ENCODE results near the gene AQP2. TPM values are rescaled to one million over a fixed set of nuclear protein-coding genes. Genes with fewer than 3 reads are reported as not detected.
A peak's percentile ranks its signal among the peaks of the same experiment; 100 is the strongest.

Gene AQP2
- total RNA-seq, 1 donor from 2014 or later: not detected

DNA sequence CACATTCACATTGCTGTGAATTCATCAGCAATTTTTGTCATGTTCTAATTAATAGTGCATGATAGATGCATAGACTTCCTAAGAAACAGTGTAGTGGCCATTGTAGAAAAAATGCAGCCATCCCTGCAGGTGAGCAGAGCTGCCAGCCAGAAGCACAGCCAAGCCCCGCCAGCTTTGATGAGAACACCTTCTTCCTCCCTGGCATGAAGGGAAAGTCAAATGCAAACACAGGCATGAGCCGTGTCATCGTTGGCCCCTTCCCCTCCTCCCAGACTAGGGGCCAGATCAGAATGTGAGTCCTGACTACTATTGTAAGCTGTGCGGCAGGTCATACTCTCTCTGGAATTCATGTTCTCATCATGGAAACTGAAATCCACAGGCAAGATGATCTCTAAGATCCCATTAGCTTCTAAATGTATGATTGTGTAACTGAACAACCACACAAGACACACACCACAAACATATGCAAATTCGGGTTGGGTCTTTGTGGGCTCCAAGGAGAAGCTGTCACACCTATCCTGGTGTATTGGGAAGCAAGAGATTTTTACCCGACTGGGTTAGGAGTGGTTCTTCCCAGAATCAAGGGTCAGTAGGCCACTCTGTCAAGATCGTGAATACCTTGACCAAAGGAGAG lies 2.8 kb upstream of the AQP2 start:
- peak; percentile 13 for FAIRE-seq
- Histone ChIP-seq H3K4me3 (ENCODE audit: low read depth, low read length) (no peak overlapping the region), H3K27me3 (ENCODE audit: control insufficient read depth, insufficient read depth, low read length) (no peaks in the 10 kb centered on the region), H3K36me3 (ENCODE audit: control insufficient read depth, insufficient read depth, low read length) (no peaks in the 10 kb centered on the region)
- TF ChIP-seq, protein P1, sequence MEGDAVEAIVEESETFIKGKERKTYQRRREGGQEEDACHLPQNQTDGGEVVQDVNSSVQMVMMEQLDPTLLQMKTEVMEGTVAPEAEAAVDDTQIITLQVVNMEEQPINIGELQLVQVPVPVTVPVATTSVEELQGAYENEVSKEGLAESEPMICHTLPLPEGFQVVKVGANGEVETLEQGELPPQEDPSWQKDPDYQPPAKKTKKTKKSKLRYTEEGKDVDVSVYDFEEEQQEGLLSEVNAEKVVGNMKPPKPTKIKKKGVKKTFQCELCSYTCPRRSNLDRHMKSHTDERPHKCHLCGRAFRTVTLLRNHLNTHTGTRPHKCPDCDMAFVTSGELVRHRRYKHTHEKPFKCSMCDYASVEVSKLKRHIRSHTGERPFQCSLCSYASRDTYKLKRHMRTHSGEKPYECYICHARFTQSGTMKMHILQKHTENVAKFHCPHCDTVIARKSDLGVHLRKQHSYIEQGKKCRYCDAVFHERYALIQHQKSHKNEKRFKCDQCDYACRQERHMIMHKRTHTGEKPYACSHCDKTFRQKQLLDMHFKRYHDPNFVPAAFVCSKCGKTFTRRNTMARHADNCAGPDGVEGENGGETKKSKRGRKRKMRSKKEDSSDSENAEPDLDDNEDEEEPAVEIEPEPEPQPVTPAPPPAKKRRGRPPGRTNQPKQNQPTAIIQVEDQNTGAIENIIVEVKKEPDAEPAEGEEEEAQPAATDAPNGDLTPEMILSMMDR (IDR thresholded peaks at IDR 0.05; ENCODE audit: insufficient read depth, low read length, severe bottlenecking): no peak
- no peak for DNase-seq (ENCODE audit: low read depth)

GRCh38 chr12:49948866-49949845 lies 1.4 kb upstream of the AQP2 start:
- DNase-seq (ENCODE audit: low read depth): no peak
- Histone ChIP-seq H3K27me3 (ENCODE audit: control insufficient read depth, insufficient read depth, low read length) (no peaks in the 10 kb centered on the region), H3K36me3 (ENCODE audit: control insufficient read depth, insufficient read depth, low read length) (no peaks in the 10 kb centered on the region), H3K4me3 (ENCODE audit: low read depth, low read length) (no peak overlapping the region)
- FAIRE-seq: no peak
- TF ChIP-seq, protein P1 (IDR thresholded peaks at IDR 0.05; ENCODE audit: insufficient read depth, low read length, severe bottlenecking): no peak

GRCh38 chr12:49949866-49950265 lies 671 bp upstream of the AQP2 start:
- Histone ChIP-seq H3K36me3 (ENCODE audit: control insufficient read depth, insufficient read depth, low read length) (no peaks in the 10 kb centered on the region), H3K27me3 (ENCODE audit: control insufficient read depth, insufficient read depth, low read length) (no peaks in the 10 kb centered on the region), H3K4me3 (ENCODE audit: low read depth, low read length) (no peak overlapping the region)
- DNase-seq (ENCODE audit: low read depth): no peak
- FAIRE-seq: no peak
- TF ChIP-seq, protein P1 (IDR thresholded peaks at IDR 0.05; ENCODE audit: insufficient read depth, low read length, severe bottlenecking): no peak

DNA sequence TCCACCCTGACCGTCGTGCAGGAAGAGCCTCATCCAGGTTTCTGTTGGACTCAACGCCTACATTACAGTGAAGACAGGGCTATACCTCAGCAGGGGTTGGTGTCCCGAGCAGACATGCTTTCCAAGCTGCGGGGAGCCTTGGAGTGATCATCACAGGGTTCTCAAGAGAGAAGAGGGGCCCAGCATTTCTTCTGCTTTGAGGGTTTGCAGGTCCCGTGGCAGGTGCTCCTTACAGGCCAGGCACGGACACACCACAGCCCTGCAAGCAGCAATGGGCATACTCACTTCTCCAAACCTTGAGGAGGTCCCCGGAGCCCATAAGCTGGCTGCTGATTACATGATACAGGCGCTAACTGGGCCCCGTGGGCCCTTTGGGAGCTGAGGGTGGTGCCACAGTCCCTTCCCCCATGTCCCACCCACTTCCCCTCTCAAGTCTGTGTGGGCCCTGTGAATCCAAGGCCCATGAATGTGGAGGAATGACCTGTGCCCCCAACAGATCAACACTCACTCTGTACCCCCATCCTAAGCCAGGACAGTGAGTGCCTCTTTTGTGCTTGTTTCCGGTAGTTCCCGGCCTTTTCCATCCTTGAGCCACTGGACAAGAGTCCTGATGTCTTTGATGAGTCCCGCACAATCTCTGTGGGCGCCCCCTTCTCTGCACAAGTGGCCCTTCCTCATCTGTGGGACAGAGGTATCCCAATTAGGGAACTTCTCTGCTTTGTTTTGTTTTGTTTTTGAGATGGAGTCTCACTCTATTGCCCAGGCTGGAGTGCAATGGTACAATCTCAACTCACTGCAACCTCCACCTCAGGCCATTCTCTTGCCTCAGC lies 1.1 kb downstream of the AQP2 start:
- Histone ChIP-seq H3K4me3 (ENCODE audit: low read depth, low read length) (no peak overlapping the region), H3K27me3 (ENCODE audit: control insufficient read depth, insufficient read depth, low read length) (peaks cover 3% of the 10 kb centered on the region), H3K36me3 (ENCODE audit: control insufficient read depth, insufficient read depth, low read length) (no peaks in the 10 kb centered on the region)
- FAIRE-seq: no peak
- TF ChIP-seq, protein P1 (IDR thresholded peaks at IDR 0.05; ENCODE audit: insufficient read depth, low read length, severe bottlenecking): no peak
- no peak for DNase-seq (ENCODE audit: low read depth)

DNA sequence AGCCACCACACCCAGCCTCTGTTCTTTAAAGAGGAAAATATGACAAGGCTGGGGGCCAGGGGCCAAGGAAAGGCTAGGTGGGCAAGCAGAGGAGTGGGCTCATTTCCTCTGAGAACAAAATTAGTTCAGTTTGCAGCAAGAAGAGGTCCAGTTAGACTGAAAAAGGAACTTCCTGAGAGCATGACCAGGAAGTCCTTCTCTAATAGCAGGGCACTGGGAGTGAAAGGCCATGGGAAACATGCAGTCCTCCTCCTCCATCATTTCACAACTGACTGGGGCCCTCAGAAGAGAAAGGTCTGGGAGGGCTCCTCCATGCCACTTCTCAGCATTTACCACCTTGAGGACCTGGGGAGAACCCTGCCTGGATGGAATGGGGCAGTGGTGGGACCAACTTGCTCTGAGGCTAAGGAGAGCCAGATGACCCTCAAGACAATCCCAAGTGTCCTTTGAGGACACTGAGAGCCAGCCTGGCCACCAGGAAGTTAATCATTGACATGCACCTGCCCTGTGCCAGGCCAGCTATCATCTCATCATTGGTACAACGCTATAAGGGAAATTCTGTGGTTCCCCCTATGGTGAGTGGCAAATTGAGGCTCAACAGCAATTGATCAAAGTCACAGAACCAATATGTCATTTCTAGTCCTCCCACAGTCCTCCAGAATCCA lies 2.0 kb downstream of the AQP2 start:
- TF ChIP-seq, protein P1 (IDR thresholded peaks at IDR 0.05; ENCODE audit: insufficient read depth, low read length, severe bottlenecking): no peak
- FAIRE-seq (peak; percentile 89), DNase-seq (ENCODE audit: low read depth) (no peak)
- Histone ChIP-seq H3K36me3 (ENCODE audit: control insufficient read depth, insufficient read depth, low read length) (no peaks in the 10 kb centered on the region), H3K4me3 (ENCODE audit: low read depth, low read length) (no peak overlapping the region), H3K27me3 (ENCODE audit: control insufficient read depth, insufficient read depth, low read length) (peaks cover 3% of the 10 kb centered on the region)

Data from bronchial epithelial cell (primary cell).